GM18508 (cell line): ENCODE measurements around the gene WASF3.
"Not testable (repeated sequence)": the region's sequence is repeated elsewhere in the genome, so short reads cannot be mapped to it uniquely, and the experiment has no call there.

ENCODE experiments used
- ATAC-seq: cut with Tn5 transposase; IDR thresholded peaks from one replicate; pipeline ENCODE4 v1.9.1; 2021; ENCODE audit warnings: moderate number of reproducible peaks; ENCODE audit not compliant: insufficient read depth, unreplicated experiment

The WASF3 gene

DNA sequence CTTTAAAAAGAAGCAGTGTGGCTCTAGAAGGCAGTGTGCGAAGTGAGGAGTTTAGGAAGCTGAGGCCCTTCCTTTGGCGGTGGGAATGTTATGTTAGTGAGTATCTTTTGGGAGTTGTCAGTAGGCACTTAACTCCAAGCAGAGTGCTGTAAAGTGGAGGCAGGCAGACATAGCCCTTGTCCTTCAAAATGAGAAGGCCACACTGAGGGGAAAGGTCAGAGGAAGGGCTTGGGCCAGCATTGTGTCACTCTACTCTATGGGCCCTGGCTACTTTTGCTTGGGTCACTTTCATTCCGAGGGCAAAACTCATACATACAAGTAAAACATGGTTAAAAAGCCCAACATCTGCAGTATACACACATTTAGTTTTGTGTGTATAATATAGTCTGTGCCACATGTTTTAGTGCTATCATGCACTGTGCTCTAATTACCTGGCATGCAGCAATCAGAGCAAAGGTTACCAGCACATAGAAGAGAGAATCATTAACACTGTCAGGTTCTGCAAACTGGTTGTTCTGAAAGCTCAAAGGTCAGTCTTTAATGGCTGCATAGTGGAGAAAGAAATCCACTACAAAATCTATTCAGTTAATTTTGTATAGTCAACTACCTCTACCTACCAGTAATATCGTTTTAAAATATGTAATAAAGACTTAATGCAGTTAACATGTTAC, 64.4 kb downstream of the WASF3 start:
- ATAC-seq = no peak

GRCh38 chr13:26623125-26623524, 65.6 kb downstream of the WASF3 start:
- no peak for ATAC-seq

- ATAC-seq = no peak
Observed at GRCh38 chr13:26624572-26624971, 67.1 kb downstream of the WASF3 start.

DNA sequence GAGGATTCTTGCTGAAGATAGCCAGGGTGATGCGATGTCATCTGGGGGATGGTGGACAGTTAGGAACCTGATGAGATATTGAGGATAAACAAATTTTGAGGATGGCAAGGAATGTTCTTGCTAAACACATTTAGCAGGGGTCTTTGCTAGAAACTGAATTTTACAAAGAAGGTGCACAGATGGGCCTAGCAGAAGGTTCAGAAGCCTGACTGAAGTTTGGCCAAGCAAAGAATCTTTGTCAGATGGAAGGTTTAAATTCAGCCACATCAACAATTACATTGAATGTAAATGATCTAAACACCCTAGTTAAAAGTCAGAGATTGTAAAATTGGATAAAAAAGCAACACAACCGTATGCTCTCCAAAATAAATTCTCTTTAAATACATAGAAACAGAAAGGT, 68.8 kb downstream of the WASF3 start:
- ATAC-seq = no peak

- no peak for ATAC-seq
Observed at GRCh38 chr13:26628706-26629105, 71.2 kb downstream of the WASF3 start.

GRCh38 chr13:26629260-26629825, 71.9 kb downstream of the WASF3 start:
- no peak for ATAC-seq

DNA sequence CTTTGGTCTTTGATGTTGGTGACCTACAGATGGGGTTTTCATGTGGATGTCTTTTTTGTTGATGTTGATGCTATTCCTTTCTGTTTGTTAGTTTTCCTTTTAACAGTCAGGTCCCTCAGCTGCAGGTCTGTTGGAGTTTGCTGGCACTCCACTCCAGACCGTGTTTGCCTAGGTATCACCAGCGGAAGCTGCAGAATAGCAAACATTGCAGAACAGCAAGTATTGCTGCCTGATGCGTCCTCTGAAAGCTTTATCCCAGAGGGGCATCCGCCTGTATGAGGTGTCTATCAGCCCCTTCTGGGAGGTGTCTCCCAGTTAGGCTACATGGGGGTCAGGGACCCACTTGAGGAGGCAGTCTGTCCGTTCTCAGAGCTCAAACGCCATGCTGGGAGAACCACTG, 78.2 kb downstream of the WASF3 start:
- not testable (repeated sequence) for ATAC-seq

DNA sequence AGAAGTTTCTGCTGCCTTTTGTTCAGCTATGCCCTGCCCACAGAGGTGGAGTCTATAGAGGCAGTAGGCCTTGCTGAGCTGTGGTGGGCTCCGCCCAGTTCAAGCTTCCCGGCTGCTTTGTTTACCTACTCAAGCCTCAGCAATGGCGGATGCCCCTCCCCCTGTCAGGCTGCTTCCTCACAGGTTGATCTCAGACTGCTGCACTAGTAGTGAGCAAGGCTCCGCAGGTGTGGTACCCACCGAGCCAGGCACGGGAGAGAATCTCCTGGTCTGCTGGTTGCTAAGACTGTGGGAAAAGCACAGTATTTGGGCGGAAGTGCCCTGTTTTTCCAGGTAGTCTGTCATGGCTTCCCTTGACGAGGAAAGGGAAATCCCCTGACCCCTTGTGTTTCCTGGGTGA, 78.6 kb downstream of the WASF3 start:
- ATAC-seq = not testable (repeated sequence)

DNA sequence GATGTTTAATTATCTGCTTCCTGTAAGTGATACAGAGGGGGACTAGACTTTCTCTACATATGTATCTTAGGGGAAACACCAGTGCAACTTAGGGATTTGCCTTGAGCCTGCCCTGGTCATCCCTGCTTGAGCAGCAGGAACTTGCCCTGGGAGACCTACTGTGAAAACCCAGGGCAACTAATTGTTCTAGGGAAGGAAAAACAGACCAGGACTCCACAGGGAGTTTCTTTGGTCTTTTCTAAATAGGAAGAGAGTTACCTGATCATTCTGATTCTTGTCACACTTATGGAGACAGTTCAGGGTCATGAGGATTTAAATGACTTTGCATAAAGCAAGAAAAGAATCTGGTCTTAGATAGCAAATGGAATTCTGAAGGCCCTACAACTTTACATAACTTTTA, 89.1 kb downstream of the WASF3 start:
- ATAC-seq = no peak

DNA sequence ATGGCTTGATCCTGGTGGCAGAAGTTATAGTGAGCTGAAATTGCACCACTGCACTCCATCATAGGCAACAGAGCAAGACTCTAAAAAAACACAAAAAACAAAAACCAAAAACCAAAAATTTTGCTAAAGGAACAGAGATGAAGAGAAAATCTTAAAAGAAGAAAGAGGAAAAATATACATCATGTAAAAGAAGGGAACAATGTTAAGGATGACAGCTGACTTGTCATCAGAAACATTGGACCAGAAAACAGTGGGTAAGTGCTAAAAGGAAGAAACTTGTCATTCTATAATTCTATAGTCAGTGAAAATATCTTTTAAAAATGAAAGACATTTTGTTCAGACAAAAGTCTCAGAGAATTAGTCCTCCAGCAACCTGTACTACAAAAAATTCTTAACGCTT, 93.8 kb downstream of the WASF3 start:
- no peak for ATAC-seq

GRCh38 chr13:26653310-26653709, 95.8 kb downstream of the WASF3 start:
- no peak for ATAC-seq

- no peak for ATAC-seq
Observed at GRCh38 chr13:26653842-26654241, 96.4 kb downstream of the WASF3 start.

- ATAC-seq = no peak
Observed at GRCh38 chr13:26656919-26657318, 99.4 kb downstream of the WASF3 start.

DNA sequence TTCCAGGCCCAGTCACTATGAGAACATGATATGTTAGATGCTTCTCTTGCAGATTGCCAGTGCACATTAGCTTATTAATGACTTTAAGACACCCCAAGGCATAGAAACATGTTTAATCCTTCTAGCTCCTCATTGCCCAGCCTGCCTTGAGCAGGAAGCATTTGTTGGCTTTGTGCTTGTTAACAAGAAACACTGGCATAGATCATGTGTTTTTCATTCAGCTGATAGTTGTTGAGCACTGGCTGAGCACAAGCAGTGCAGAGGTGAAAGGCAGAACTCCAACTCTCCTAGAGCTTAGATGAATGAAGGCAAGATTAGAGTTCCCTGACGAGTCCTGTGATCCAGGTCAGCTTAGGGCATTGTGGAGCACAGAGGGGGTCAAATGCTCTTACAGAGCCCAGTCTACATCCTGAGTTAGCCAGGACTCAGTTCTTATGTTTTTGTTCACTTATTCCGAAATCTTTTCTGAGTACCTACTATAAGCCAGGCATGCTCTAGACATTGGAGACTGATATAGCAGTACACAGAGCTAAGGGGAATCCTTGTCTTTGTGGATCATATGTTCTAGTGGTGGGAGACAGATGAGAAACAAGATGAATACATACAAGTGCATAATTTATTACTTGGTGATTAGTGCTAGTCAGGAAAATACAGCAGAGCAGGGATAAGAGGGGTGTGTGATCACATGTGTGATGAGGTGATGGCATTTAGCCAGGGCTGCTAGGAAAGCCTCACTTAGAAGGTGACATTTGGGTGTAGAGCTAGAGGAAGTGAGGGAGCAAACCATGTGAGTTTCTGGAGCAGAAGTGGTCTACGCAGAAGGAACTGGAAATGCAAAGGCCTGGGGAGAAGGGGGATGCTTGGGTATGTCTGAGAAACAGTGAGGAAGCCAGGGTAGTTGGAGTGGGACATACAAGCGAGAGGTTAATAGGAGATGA, 101.2 kb downstream of the WASF3 start:
- no peak for ATAC-seq

DNA sequence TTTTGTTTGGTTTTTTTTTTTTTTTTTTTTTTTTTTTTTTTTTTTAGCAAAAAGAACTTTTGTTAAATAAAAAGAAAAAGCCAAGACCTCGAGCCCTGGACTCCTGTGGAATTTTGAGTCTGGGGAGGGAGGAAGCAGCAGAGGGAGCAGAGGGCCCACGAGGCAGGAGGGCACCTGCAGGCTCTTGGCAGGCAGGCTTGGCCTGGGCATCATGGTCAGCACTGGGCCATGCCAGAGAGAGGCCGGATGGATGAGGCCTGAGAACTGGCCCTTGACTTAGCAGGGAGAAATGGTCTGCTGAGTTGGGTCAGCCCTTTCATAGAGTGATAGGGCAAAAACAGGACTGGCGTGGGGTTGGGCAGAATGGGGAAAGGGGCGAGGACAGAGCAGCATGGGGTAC, 102.7 kb downstream of the WASF3 start:
- ATAC-seq = no peak

DNA sequence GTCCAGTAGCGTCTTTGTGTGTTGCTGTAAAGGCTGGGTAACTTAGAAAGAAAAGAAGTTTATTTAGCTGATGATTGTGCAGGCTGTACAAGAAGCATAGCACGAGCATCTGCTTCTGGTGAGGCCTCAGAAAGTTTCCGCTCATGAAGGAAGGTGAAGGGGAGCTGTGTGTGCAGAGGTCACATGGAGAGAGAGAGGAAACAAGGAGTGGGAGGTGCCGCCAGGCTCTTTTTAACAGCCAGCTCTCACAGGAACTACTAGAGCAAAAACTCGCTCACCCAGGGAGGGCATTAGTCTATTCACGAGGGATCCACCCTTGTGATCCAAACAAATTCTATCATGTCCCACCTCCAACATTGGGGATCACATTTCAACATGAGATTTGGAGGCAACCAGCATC, 103.3 kb downstream of the WASF3 start:
- no peak for ATAC-seq

DNA sequence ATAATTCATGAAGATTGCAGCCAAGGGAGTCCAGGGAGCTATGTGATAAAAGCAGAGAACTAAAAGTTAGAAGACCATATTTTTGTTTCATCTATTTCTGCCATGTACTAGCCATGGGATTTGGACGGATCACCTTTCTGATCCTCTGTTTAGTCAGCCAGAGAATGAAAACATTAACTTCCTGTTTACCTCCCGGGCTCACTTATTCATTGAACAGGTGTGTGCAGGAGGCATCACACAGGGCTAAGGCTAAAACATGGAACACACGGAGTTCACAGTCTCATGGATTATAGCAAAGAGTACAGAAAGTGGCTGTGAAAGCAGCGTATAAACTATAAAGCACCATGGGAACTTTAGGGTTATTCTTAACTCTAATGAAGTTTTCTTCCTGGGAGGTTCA, 106.3 kb downstream of the WASF3 start:
- no peak for ATAC-seq

DNA sequence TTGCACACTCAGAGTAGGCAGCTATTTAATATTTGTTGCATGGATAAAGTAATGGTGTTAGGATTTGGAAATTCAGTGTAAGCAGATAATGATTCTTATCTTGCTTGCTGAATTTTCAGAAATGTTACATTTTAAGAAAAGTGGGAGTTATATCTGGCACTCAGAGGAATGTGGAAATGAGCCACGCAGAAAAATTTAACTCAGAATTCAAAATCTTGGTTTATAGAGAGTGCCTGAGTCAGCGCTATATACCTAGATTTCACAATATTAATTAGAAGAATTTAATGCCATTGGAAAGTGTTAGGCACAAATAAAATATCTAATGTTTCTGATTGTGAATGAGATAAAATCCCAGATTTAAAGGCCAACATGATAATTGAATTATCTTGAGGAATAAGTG, 106.8 kb downstream of the WASF3 start:
- no peak for ATAC-seq

DNA sequence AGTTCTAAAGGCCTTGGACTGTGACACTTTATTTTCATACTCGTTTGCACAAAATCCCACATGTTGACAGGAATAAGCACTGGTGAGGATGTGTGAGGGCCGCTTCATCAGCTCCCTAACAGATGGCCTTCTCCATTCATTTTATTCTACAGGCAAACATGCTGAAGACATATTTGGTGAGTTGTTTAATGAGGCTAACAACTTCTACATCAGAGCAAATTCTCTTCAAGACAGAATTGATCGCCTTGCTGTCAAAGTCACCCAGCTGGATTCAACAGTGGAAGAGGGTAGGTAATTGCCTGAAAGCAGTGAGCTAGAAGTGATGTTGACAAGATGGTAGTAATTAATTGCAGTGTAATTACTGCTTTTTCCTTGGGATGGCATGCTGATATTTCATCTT, 107.4 kb downstream of the WASF3 start:
- ATAC-seq = no peak

DNA sequence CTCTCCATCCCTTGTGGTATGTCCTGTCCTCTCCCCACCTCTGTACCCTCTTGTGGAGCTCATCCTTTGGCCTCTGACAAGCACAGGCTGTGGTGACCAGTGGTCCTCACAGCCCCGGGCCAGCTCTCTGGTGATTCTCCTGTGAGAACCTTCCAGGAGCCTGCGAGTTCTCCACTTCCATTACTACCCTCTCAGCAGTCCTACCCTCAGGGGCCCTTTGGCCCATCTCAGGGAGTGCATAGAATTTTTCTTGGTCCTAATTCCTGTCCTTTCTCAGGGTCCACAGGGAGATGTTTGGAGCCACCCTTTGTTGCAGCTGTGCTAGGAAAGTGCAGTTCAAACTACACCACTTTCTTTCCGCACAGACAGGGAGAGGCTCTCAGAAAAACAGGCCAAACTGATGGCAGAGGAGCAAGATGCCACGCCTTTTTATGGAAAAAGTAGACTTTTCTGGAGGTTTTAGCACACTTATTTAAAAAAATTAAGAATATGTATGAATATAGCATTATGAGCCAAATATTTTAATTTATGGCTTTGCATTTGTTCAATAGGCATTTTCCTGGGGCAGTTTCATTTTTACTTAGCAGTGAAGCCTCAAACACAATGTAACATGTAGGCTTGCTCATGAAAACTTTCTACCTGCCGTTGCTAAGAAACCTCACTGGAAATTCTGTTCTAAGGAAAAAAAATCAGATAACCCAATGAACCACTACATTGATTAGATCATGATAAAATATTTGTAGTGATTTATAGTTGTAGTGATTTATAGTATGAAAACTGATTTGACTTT, 111.1 kb downstream of the WASF3 start:
- ATAC-seq = no peak

DNA sequence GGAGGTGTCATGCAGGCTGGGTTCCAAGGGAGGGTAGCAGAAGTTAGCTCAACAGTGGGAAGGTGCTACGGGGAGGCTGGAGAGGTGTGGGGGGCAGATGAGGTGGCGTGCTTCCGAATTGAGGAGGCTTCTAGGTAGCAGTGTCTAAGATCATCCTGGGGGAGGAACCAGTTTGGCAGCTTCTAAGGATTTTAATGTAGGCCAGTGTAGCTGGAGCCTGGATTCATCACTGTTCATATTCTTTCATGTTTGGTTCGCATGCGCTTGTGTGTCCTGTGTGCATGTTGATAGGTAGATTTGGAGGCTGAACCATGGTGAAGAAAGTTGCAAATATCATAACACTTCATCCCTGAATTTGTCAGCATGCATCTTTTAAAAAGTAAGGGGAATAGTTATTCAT, 116.4 kb downstream of the WASF3 start:
- ATAC-seq = no peak
